Right lung (tissue), 5 donors: ENCODE data around the gene SELENOW. TPM values are rescaled to one million over a fixed set of nuclear protein-coding genes. Genes with fewer than 3 reads are reported as not detected.
"Not testable (repeated sequence)": the region's sequence is repeated elsewhere in the genome, so short reads cannot be mapped to it uniquely, and the experiment has no call there.

ENCODE experiments used
- DNase-seq, 2 donors: peaks; one replicate each; pipeline ENCODE4 v3.0.0-alpha.2; 2013
- polyA plus RNA-seq, 5 donors: library from polyadenylated mRNA; unstranded; fragments of 120-200 nt; gene quantifications; one replicate each; pipeline versions ENCODE4 v1.2.1 to v1.2.3, GENCODE V29; 2013; ENCODE audit warnings: inconsistent platforms in 1 of 5, low replicate concordance in 1 of 5; ENCODE audit not compliant: insufficient read length in 5 of 5, insufficient read depth in 1 of 5

SELENOW gene
- polyA plus RNA-seq, 5 donors: 176 to 307 (median 209) TPM

DNA sequence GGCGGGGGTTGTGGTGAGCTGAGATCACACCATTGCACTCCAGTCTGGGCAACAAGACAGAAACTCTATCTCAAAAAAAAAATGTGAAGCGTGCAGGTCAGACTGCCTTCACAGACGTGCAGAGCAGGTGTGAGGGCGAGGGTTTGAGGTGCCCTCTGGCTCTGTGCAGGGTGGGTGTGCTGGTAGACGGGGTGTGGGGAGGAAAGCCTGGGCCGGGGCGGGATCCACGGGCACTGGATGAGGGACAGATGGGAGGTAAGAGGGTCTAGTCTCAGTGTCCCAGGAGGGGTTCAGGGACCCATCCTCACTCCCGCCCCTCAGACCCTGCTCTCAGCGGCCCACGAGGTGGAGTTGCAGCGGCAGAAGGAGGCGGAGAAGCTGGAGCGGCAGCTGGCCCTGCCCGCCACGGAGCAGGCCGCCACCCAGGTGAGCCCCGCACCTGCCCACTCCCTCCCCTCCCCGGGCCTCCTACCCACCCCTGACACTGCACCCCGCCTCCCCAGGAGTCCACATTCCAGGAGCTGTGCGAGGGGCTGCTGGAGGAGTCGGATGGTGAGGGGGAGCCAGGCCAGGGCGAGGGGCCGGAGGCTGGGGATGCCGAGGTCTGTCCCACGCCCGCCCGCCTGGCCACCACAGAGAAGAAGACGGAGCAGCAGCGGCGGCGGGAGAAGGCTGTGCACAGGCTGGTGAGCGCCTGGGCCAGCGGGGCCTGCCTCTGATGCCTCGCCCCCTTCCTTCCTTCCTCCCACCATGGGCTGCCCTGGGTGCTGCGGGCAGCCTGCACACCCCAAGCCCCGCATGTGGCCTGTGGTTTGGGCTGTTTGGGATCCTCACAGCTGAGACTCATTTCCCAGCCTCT, 24.1 kb upstream of the SELENOW start:
- no peak for DNase-seq

DNA sequence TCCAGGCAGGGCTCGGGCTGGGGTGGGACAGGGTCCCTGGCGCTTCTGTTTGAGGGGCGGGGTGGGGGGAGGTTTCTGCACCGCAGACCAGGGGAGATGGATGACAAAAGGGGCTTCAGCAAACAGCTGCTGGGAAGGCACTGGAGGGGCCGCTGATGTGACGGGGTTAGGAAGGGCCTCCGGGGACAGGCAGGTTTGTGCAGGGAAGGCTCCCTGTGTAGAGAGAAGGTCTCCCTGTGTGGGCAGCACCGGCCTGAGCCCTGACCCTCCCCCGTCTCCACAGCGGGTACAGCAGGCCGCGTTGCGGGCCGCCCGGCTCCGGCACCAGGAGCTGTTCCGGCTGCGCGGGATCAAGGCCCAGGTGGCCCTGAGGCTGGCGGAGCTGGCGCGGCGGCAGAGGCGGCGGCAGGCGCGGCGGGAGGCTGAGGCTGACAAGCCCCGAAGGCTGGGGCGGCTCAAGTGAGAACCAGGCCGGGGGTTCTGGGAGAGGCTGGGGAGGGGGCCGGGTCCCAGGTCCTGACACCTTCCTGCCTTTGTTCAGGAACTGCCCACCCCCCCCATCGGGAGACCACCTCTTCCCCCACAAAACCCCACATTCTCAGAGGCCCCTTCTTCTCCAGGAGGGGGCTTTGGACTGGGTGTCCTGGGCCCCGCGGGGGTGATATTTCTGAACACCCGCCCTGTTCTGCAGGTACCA, 23.3 kb upstream of the SELENOW start:
- no peak for DNase-seq

DNA sequence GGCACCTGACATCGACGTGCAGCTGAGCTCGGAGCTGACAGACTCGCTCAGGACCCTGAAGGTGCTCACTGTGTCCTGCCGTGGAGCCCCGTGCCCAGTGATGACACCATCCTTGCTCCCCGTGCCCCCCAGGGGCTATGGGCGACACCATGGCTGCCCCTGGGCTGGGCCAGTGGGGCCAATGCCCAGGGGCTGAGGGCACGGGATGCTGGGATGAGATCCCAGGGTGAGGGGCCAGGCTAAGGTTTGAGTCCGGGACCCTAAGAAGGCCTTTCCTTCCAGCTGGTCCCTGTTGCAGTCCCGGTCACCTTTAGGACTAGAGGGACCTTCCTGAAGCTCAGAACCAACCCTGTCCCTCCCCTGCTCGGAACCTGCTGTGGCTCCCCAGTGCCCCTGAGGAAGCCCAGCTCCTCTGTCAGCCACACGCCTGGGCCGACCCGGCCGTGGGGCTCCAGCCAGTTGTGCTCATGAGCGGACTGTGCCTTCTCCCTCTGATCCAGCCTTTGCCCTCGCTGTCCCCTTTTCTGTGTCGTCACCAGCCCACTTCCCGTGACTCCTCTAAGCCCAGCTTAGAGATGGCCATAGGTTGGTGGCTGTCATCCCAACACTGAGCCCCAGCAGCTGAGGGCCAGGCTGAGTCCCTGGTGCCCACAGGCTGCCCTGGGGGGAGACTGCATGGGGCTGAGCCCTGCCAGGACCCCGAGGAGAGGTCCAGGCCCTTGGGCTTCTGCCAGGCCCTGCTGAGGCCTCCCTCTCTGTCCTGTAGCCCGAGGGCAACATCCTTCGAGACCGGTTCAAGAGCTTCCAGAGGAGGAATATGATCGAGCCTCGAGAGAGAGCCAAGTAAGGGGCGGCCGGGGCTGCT, 22.5 kb upstream of the SELENOW start:
- no peak for DNase-seq

DNA sequence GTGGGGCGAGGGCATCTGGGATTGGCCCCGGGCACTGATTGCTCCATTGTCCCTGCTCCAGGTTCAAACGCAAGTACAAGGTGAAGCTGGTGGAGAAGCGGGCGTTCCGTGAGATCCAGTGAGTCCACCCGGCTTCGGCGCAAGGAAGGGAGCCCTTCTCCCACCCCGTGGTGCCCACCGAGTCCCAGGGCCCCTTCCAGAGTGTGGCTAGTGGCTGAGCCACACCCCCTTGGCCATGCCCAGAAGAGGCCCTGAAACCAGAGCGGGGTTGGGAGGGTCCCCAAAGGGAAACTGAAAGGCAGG, 21.9 kb upstream of the SELENOW start:
- DNase-seq: no peak

DNA sequence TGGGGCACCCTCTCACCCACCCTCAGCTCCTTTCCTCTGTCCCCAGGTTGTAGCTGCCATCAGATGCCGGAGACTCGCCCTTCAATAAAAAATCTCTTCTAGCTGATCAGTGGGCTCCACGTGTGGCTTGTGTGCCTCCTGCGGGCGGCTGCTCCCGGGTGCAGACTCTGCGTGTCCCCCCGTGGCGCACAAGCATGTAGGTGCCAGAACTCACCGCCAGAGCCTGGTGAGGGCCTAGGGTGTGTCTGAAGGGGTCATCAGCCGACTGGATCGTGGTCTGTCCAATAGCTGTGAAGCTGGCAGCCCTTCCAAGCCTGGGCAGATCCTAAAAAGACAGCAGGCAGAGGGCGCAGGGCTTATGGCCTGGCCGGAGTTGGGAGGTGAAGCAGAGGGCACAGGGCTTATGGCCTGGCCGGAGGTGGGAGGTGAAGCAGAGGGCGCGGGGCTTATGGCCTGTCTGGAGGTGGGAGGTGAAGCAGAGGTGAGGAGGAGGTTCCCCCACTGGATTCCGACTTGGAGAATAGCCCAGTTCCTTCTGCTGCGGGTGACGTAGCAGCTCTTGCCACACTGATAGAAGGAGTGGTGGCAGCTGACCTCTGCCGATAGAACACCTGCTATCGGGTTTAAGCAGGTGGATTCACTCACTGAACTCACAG, 21.4 kb upstream of the SELENOW start:
- no peak for DNase-seq

DNA sequence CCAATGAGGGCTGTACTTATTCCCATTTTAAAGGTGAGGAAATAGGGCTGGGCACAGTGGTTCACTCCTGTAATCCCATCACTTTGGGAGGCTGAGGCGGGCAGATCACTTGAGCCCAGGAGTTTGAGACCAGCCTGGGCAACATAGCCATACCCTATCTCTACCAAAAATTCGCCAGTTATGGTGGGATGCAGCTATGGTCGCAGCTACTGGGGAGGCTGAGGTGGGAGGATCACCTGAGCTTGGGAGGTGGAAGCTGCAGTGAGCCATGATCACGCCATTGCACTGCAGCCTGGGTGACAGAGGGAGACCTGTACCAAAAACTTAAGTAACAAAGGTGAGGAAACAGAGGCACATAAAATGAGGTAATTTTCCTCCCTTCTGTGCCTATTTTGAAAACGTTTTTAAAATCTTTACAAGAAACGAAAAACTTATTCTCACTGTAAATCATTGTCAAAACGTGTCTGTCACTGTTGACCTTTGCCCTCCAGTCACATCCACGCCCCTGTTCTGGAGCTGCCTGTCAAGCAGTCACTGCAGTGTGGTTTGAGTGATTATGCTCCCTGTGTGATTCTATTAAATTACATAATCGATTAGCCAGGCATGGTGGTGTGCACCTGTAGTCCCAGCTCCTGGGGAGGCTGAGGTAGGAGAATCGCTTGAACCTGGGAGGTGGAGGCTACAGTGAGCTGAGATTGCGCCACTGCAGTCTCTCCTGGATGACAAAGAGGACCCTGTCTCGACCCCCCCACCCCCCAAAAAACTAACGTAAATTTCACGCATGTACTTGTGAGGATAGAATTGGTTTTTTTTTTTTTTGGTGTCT, 20.7 kb upstream of the SELENOW start:
- no peak for DNase-seq

DNA sequence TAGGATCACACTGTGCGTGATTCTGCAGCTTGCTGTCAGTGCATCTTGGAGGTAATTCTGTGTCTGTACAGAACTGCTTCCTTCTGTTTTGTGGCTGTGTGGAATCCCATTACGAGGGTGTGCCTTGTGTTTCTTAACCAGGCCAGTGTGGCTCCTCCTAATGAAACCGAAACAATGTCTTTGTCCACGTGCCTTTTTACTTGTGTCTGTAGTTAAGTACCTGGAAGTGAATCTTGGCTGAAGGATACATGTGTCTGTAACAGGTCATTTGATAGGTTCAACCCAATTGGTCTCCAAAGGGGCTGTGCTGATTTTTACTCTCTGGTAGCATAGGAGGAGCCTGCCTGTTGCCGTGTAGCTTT, 20.1 kb upstream of the SELENOW start:
- DNase-seq: no peak

DNA sequence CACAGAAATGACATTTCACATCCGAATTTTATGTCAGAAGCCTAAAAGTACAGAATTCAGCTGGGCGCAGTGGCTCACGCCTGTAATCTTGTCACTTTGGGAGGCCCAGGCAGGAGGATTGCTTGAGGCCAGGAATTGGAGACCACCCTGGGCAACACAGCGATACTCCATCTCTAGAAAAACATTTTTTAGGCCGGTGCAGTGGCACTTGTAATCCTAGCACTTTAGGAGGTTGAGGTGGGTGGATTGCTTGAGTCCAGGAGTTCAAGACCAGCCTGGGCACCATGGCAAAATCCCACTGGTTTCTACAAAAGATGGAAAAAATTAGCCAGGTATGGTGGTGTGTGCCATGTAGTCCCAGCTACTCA, 17.9 kb upstream of the SELENOW start:
- DNase-seq: no peak

DNA sequence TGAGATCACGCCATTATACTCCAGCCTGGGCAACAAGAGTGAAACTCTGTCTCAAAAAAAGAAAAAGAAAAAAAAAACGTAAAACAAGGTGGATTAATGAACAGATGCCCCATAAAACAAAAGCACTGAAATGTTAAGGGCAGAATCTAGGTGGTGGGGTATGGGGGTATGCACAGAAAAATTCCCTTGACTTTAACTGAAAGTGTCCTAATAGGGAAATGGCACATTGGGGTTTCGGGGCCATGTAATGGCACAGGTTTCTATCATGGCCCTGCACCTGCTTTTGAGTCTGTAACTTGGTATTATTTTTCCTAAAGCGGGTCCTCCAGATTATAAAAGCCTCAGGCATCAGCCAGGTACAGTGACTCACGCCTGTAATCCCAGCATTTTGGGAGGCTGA, 16.9 kb upstream of the SELENOW start:
- no peak for DNase-seq

DNA sequence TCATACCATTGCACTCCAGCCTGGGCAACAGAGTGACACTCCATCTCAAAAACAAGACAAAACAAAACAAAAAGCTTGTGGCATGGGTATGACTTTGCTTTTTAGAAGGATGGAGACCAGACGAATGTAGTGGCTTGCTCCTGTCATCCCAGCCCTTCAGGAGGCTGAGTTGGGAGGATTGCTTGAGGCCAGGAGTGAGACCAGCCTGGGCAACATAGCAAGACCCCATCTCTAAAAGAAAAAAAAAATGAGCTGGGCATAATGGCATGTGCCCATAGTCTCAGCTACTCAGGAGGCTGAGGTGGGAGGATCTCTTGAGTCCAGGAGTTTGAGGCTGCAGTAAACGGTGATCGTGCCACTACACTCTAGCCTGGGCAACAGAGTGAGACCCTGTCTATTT, 16.4 kb upstream of the SELENOW start:
- DNase-seq: no peak

DNA sequence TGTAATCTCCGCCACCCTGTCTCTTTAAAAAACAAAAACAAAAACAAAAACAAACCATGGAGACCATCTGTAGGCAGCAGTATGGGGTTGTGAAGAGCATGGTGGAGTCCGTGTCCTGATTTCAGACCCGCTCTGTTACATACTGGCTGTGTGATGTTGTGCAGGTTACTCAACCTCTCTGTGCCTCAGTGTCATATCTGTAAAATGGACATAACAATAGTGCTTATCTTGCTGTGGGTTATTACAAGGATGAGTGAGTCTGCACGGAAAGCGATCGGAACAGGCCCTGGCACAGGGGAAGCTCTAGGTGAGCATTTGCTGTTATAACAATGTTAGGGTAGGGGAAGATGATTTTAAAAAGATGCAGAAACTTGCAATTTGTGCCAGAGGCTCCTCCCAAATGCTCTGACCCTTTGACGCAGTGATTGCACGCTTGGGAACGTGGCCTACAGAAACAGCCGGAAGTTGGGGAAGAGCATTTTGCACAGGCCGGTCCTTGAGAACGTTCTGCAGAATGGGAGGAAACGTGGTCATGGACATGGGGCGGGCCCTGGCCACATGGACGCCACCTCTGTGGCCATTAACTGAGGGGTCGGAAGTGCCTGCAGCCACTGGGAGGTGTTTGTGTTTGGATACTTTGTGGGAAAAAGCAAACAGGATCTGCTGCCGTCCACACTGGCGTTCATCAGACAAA, 15.7 kb upstream of the SELENOW start:
- DNase-seq: no peak

DNA sequence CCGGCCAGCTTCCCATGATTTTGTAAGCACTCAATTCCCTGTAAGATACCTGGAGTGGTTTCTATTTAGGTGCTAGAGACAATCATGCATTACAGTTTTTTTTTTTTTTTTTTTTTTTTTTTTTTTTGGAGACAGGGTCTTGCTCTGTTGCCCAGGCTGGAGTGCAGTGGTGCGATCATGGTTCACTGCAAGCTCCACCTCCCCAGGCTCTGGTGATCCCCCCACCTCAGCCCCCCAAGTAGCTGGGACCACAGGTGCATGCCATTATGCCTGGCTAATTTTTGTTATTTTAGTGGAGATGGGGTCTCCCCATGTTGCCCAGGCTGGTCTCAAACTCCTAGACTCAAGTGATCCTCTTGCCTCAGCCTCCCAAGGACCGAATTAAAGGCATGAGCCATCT, 13.8 kb upstream of the SELENOW start:
- not testable (repeated sequence) for DNase-seq

DNA sequence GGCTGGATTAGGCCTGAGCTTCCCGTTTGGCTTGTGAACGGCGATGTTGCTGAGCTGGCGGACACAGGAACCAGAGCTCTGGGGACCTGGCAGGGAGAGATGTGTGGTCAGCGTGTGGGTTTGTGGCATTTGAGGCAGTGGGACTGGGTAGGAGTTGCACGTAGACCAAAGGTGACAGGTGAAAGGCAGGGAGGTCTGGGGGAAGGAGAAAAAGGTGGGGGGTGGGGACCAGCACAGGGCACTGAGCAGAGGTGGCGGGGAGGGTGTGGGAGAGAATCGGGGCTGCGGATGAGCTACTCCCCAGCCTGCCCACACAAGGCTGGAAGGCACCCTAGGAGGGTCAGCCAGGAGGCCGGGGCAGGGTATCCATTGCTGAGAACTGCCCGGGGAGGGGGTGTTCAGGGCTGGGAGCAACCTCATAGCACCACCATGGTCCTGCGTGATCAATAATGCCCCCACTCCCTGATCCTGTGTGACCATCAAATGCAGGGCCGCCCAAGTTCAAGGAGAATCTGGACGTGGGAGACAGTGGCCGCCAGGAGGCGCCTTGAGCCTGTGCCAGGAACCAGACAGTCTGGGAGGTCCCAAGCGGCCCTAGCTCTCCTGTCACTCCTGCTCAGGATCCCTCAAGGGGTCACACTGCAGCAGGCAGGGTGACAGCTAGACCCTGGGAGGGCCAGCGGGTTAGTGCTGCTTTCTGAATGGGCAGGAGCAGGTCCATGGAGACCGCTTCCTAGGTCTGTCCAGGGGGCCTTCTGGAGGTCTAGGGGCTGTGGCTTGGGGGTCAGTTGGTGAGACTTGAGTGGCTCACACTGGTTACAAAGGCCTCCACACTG, 12.8 kb upstream of the SELENOW start:
- no peak for DNase-seq

DNA sequence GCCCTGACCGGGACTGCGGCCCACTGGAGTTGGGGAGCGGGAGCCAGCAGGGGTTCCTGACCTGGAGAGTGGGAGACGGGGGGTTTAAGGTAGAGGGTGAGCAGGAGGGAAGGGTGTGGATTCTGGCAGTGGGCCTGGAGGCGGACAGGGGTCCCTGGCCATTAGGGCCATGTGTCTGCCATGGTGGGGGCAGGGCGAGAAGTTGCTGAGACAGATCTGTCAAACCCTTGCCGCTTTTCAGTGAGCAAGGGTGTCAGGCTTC, 12.2 kb upstream of the SELENOW start:
- DNase-seq: no peak

DNA sequence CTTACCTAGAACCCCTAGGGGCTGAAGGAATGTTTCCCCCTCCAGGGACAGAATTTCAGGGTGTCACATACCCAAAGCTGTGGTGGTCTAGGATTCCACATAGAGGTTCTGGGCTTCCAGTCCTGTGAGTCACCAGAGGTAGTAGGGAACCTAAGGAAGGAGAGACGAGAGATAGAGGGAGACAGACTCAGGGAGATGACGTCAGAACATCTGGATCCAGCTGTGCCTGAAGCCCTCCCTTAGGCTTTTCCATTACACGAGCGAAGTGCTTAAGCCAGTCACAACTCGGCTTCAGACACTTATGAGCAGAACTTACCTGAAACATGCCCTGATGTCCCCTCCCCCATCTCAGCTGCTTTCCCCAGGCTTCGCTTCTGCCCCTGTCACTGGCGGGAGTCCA, 11.8 kb upstream of the SELENOW start:
- no peak for DNase-seq

DNA sequence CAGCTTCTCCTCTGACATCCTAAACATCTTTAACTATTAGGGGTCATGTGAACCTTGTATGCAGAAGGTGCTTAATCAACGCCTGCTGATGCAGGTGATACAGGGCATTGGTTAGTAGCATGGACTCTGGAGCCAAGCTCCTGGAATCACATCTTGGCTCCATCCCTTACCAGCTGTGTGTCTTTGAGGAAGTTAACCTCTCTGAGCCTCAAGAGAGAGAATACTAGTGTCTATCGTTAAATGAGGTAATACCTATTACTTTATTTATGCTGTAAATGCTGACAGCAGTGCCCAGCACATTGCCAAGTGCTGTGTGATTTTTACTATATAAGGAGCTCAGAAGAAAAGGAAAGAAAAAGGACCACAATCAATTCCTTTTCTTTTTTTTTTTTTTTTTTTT, 11.2 kb upstream of the SELENOW start:
- DNase-seq: no peak

DNA sequence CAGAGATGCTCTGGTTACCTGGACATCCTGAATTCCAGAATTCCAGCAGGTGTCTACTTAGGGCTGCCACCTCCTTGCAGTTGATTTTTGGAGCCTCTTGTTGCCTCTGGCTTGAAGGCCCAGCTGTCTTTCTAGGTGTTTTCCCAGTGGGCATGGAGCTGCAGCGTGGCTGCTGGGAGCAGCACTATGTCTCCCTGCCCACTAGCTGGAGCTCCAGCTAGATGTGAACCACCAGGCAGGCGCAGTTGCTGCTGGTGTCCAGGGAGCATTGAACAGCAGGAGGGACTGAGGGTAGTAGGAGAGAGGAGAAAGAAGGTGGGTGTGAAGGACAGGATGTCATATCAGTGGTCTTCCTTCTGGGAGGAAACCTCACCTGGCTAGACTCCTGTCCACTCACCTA, 9.9 kb upstream of the SELENOW start:
- DNase-seq: no peak

DNA sequence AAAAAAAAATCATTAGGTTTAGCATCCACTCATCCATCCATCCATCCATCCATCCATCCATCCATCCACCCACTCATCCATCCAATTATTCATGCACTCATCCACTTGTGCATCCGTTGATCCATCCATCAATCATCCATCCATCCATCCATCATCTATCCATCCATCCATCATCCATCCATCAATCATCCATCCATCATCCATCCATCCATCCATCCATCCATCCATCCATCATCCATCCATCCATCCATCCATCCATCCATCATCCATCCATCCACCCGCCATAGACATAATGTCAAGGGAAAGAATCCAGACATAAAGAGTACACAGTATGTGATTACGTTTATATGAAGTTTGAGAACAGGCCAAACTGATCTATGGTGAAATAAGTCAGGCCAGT, 9.0 kb upstream of the SELENOW start:
- DNase-seq: no peak

DNA sequence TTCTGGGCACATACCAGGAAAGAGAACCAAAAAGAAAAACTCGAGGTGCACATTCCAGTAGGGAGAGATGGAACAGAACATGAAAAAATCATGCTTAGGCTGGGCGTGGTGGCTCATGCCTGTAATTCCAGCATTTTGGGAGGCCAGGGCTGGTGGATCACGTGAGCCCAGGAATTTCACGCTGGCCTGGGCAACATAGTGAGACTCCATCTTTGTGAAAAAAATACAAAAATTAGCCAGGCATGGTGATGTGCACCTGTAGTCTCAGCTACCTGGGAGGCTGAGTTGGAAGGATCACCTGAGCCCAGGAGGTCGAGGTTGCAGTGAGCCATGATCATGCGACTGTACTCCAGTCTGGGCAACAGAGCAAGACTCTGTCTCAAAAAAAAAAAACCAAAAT, 7.2 kb upstream of the SELENOW start:
- not testable (repeated sequence) for DNase-seq

DNA sequence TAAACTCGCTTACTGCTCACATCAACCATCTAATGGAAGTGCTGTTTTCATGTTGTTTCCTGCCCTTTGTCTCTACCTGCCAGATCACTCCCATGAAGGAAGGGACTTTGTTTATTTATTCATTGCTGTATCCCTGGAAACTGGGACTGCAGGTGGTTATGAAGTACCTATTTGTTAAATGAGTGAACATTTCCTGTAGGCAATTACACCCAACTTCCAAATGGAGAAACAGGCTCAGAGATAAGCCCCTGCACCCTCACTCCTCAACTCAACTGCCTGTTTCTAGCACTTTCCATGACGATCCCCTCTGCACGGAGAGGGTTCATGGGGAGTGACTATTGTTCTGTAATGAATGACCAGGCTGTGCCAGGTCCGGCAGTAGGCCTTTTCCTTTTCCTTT, 1.9 kb upstream of the SELENOW start:
- DNase-seq: peak in 1 of 2 donors; percentile 38
